DMS 273 (cell line): ENCODE results near the gene SGPL1.

Experiments
- DNase-seq: peaks from one replicate; lab custom pipeline; 2025; ENCODE audit not compliant: unreplicated experiment; lab: John Stamatoyannopoulos, UW

SGPL1 gene

DNA sequence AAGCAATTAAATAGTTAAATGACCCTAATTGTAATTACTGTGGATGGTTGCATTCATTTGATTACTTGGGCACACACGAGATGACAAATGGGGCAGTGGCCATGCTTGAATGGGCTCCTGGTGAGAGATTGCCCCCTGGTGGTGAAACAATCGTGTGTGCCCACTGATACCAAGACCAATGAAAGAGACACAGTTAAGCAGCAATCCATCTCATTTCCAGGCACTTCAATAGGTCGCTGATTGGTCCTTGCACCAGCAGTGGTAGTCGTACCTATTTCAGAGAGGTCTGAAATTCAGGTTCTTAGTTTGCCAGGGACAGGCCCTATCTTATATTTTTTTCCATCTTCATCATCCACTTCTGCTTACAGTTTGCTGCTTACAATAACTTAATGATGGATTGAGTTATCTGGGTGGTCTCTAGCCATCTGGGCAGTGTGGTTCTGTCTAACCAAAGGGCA, 64.4 kb downstream of the SGPL1 start:
- DNase-seq, result peak; percentile 82

DNA sequence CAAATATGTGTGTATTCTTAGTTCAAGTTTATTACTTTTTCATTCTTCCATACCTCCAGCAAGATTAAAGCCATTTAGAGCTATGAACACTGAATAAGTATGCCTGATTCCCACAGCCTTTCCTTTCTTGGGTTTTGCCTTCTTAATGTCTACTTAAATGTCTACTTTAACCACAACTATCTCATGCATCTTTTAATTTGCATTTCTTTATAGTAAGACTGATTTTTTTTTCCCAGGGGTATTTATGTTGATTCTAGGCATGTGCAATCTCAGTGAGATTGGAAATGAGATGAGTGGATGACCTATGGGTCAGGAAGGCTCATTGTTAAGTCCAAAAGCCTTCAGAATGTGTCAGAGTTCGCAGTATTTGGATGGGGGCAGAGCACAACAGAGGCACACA, 69.0 kb downstream of the SGPL1 start:
- no peak for DNase-seq

DNA sequence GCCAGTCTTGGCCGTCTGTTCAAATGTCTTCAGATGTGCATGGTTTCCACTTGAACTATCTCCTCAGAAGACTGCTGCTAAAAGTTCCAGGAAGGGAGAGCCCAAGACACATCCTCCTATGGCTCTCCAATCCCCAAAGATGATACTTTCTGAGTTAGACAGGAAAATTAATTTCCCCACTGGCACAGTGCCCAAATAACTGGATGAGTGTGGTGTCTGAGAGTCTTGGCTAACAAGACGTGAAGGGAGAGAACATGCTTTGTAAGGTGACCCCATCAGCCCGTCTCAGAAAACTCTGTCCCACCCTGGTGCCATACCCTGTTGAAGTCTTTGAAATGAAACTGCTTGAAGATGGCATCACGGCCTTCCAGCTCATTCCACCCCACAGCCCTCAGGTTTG, 69.7 kb downstream of the SGPL1 start:
- no peak for DNase-seq

DNA sequence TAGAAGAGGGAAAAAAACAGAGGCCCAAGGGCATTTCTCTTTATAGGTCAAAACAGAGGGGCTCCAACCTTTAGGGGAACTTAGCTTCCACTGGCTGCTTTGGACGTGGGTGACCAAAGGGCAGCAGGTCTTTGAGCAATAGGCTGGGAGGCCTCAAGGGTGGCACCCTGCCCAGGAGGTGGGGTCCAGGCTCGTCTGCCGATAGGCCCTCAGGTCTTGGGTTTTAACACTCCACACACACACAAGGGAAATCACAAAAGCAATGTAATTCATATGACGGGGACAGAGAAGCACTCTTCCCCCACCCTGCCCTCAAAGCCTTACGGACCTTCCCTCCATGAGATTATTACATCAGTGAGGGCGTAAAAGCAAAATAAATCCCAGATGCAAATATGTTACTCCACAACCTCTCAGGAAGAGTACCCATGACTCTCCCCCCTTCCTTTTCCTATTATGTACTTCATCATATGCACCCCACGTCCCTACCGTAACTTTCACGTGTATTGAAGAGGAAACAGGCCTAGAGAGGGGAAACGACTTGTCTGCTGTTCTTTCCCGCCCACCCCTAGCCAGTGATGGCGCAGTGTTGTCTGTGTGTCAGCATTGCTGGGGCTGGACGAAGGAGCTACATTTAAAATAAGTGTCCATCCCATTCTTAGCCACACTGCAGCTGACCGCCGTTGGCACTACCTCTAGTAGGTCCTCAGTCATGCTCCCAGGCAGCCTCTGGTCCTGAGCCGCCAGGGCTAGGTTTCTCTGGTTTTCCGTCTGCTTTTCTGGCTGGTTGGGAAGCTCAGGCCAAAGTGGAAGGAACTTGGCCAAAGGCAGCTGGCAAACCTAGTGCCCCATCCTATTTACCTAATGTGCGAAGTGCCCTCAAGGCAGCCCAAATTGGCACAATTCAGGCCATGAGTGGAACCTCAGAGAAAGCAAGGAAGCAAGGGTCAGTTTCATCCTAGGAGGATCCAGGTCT, 70.5 kb downstream of the SGPL1 start:
- DNase-seq, result no peak

DNA sequence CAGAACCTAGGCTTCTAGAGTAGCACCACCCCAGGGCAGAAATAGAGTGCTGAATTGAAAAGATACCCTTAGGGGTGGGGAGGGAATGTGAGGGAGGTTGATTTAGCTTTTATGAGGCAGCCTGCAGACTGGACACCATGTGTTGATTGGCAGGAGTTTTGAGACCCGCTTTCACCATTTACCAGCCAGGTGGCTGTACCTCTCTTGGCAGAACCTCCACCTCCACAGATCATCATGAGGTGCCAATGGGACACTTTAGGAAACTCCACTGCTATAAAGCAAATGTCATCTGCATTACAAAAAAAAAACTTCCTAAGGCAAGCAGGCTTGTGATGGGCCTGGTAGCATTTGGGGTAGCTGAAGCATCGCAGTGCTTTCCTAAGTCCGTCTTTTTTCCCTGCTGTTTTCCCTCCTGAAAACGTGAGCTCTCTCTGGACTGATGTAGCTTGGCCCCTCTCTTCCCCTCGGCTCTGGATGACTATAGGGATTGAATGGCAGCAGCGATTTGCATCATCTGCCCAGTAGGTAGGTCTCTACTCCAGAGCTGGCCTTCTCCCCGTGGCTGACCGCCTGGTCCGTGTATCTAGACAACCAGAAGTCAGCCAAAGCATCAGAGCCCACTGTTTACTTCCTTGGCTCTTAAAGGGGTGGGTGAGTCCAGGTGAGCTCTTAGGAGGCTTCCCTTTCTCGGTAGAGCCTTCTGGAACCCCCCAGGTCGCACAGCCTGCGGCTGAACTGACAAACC, 71.3 kb downstream of the SGPL1 start:
- DNase-seq, result no peak

DNA sequence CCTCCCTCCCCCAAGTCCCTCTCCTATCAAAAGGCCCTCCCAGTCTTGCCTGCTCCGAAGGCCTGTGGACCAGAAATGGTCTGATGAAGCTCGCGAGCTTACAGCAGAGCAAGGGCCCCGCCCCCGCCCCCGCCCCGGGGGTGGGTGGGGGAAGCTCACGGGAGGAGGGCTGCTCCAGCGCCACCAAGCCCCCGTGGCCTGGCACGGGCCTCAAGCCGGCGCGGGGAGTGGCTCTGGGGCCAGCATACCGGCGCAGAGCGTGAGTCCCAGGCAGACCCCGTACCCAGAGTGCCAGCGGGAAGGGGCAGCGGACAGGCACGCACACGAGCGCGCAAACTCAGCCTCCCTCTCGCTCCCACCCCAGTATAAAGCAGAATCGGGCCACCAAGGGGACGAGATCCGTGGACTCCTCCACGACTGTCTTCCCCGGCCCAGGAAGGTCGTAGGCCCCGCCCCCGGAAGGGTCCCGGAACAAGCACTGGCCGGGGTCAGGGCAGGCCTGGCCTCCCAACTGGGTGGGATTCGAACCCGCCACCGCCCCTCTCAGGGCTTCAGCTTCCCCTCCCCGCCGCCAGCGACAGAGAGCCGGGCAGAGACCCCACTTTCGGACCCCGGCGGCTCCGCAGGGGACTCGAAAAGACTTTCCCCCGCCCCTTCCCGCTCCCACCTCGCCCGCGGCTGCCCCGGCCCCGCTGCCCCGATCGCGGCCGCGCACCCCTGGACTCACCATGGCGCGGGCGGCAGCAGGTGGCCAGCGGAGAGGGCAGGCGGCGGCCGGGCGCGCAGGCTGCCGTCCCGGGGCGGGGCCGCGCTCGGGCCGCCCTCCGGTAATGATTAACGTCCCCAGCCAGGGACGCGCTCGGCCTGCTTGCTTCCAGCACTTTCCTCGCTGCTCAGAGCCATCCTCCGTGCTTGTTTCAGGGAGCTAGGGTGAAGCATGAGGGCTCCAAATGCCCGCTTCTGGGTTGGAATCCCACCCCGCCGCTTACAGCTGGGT, 72.4 kb downstream of the SGPL1 start, which contains the start of gene PCBD1:
PCBD1 (minus strand) TSS at position 762 of the 997 bp plus-strand sequence; CDS start at position 730, 32 bp downstream.
- peak; percentile 78 for DNase-seq

DNA sequence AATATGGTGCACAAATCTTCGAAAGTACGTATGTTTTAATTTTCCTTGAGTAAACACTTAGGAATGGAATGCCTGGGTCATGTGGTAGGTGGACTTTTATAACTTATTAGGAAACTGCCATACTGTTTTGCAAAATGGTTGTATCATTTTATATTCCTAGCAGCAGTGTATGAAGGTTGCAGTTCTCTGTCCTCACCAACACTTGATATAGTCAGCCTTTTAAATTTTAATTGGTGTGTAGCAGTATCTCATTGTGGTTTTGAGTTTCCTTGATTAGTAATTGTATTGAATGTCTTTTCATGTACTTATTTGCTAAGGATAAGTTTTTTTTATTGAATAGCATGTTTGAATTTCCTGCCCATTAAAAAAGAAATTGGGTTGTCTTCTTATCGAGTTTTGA, 73.5 kb downstream of the SGPL1 start:
- DNase-seq, result no peak

DNA sequence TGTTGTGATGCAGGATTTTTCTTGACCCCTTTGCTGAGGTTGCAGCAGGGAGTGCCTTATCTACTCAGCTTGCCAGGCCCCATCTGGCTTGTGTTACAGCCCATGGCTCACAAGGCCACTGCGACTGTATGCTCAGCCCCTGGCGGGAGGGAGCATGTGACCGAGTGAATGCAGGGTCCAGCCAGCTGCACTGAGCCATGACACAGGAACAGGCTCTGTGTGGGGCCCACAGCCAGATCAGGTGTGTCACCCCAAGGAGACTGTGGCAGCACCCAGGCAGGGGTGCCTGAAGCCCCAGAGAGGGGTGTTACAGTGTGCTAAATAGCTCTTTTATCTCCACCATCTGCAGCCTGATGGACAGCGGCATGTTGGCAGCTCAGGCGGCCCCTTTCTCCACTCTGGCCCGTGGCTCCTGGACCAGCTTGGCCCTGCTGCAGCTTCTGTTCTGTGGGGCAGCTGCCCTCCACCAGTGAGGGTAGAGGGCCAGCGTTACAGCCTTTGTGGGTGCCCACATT, 75.2 kb downstream of the SGPL1 start:
- DNase-seq, result peak; percentile 57

DNA sequence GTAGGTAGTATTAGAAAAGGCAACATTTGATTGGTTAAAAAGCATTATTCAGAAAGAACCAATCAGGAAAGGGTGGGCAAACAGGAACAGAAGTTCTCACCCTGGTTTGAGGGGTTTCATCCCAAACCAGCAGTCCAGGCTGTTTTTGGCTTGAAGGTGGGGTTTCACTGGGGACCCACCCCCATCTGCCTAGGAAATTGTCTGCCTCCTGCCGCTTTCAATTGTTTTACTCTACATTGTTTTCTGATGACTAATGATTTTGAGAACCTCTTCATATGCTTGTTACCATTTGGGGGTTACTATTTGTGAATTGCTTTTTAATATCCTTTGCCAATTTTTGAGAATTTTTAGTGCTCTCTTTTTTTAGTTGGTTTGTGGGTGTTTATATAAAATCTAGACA, 75.9 kb downstream of the SGPL1 start:
- DNase-seq, result no peak

DNA sequence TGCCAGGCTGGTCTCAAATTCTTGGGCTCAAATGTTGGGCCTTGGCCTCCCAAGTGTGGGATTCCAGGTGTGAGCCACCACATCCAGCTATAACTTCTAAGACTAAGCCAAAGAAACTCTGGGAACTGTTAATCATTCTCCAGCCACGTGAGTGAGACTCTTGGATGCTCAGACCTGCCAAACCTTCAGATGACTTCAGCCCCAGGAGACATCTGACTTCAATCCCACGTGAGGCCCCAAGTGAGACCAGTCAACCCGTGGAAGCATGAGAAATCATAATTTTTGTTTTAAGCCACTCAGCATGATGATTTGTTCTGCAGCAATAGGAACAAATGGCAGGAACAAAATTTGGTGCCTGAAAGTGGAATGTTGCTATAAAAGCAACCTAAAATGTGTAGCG, 76.9 kb downstream of the SGPL1 start:
- DNase-seq, result no peak

DNA sequence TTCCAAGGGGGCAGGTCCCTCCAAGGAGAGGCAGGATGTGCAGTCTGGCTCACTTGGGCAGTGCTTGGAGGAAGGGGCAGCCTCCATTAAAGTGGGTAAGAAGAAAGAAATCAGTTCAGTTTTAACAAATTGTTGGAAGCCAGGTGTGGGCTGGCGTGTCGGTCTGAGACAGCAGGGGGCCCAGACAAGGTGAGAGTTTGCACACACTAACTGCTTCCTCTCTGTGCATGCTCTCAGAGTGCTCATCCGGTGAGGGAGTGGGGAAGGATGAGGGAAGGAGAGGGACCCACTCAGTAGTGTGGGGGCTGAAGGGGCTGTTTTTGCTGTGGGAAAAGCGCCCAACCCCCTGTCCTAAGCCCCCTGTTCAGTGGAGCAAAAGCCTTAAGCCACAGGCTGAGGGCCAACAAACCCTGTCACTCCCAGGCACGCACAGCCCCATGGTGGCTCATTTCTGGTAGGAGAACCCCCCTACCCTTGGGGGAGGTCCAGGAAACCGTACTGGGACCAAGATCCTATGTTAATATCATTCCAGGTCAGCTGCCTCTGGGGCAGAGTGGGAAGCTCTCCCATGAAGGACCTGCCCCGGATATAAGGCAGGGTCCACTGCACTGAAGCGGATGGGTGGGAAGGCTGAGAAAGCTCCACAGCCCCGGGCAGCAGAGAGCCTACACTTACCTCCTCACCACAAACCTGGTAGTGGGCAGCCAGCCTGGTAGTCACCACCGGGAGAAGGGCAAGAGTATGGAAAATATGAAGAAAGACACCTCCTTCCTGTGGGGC, 77.7 kb downstream of the SGPL1 start:
- no peak for DNase-seq

DNA sequence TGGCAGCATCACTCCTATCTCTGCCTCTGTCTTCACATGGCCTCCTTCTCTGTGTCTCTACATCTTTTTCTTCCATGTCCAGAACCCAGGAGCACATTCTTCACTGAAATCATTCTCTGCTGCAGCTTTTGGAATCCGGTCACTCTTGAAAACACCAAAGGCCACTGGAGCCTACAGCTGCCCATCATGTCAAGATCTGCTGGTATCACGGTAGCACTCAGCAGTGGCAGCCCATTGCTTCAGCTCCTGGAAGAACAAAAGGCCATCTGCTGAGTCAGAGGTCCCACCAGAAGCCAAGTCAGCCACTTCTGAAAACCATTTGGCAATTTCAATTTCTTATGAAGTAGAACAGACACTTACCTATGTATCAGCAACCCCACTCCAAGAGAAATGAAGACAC, 78.7 kb downstream of the SGPL1 start:
- DNase-seq, result no peak

DNA sequence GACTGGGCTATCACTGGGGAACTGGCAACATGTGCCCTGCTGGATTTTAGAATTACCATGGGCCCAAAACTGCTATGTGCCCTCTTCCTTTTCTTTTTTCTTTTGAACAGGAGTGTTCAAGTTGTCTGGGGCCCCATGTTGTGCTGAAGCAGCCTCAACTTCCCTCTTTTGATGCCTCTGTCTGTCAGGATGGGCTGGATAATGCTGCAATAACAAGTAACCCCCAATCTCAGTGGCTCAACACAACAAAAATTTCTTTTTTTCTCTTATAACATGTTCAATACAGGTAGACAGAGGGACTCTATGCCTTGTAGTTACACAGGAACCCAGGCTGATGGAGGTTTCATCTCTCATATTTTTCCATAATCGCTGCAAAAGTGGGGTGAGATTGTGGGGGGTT, 80.8 kb downstream of the SGPL1 start:
- no peak for DNase-seq

DNA sequence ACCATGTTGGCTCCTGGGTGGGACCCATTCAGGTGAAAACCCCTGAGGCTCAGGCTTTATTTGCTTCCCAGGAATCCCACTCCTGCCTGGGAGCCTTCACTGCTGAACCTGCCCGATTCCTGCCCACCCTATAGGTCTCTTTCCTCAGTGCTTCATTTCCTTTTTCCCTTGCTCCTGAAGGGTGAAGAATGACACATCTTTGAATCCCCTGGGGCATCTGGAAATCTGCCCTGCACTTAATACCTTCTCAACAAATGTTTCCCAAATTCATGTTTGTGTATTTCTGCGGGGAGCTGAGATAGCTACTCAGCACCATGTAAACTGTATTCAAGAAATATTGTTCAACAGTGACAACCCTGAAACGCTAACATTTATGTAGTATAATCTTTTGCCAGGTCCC, 82.9 kb downstream of the SGPL1 start:
- no peak for DNase-seq

DNA sequence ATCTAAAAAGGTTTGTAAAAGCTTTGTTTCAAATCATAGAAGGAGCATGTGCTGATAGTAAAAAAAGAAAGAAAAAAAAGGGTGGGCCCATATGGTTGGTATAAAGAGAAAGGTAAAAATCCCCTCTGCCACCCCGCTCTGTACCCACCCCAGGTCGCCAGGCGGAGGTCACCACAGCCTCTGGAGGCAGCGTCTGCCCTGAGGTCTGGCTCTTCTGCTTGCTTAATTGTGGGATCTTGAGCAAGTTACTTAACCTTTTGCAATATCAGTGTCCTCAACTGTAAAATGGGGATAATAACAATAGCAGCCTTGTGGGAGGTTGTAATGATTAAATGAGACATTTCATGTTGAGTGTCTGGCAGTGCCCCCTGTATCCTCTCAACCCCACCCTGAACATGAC, 83.3 kb downstream of the SGPL1 start:
- DNase-seq, result no peak

DNA sequence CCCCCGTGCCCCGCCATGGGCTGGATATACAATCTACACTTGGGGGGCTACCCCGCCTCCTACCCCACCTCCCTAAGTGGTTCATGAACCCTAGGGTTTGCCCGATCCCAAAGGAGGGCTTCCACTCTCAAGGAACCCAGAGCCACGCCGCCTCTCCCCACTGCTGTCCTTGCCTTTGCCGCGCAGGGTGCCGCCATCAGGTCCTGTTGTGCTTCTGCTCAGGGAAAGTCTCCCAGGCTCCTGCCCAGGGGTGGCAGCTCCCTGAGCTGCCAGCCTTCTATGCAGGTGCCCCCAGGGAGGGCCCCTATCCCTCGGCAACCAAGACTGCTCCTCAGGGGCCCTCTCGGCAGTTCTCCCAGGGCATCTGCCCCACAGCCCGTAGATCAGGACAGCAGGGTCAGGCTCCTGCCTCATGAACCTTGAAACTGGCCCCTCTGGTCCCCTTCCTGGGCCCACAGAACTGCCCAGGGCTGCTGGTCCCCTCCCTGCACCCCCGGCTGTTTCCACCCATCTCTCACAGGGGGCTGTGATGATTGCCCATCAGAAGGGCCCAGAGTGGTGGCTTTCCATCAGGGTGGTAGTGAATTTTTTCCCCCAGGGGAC, 85.6 kb downstream of the SGPL1 start:
- no peak for DNase-seq

DNA sequence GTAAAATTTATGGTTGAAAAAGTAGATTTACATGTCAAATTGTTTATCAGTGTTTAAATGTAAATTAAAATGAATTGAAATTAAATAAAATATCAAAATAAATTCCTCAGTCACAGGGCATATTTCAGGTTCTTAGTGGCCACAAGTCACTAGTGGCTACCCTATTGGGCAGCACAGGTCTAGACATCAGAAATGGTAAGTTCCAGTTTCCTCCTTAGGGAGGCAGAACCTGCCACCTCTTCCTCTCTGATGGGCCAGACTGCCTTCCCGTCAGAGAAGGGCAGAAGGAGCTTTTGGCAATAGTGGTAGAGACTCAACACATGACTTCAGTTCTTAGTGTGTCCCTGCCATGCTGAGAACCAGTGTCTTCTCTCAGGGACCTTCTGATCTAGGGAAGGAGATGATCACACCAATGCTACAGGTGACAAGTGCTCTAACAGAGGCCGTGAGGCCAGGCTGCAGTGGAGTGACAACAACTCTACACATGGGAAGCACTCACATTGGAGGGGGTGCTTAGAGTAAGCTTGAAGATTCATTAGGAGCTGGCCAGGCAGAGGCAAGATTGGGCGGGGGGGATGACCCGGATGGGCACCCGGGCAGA, 87.0 kb downstream of the SGPL1 start:
- DNase-seq, result peak; percentile 19

DNA sequence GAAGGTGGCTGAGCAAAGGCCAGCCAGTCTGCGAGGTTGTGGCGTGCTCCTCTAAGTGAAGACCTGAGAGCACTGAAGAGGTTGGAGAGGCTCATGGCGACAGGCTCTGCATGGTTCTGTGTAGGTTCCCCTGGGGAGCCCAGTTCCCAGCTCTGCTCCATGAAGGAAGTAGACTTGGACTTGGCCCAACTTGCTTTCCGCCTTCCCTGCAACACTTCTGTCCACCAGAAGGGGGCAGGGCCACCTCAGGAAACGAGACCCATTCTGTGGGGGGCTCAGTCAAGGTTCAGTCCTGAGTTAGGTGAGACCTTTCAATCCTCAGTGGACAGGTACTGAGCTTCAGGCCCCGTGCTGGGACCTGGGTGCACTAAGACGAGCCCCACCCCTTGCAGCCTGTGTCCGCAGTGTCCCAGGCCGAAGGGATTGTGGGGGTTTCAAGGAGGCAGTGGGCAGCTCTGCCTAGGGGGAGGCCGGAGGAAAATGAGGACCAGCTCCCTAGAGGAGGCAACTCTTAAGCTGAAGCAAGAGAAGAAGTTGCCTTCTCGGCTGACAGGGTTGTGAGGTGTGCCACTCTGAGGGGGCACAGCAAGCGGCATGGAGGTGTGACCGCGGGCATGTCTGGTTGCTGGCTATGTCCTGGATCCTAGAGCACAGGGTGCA, 87.6 kb downstream of the SGPL1 start:
- DNase-seq, result peak; percentile 71
